ENCODE data around the gene NUP153.
"Not testable (repeated sequence)": the region's sequence is repeated elsewhere in the genome, so short reads cannot be mapped to it uniquely, and the experiment has no call there.

The NUP153 gene

DNA sequence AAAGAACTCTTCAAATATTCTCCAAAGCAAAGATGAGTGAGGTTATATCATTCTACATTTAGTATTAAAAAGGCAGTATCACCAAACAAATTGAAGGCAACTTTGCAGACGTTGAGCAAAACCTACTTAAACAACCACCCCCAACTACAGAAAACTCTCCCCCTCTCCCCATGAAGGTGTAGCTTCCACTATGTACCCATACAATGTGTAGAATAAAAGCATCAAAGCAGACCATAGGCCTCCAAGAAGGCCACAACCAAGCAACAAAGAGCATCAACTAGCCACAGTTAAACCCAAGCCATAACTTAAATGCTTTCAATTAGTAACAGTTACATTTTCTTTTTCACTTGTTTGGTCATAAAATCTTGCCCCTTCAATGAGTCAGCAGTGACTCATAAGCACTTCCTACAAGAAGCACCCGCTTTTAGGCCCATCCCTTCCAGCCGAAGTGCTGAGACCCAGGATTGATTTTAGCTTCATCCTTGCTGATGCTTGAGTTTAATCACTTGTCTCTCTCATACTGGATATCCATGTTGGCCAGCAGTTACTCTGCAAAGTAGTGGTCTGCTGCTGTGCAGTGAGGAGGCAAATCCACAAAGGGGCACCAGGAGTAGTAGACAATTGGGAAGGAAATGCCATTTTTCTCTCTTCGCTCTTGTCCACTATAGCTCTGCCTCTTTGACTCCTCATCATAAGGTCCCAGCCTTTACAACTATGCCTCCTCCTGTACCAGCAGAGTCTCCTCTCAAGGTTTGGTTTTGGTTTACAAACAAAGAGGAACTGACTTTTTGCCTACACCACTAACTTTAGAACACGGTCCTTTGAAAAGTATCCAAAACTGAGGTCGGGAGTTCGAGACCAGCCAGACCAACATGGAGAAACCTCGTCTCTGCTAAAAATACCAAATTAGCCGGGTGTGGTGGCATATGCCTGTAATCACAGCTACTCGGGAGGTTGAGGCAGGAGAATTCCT lies 8.4 kb upstream of the NUP153 start:
- no peak for DNase-seq

DNA sequence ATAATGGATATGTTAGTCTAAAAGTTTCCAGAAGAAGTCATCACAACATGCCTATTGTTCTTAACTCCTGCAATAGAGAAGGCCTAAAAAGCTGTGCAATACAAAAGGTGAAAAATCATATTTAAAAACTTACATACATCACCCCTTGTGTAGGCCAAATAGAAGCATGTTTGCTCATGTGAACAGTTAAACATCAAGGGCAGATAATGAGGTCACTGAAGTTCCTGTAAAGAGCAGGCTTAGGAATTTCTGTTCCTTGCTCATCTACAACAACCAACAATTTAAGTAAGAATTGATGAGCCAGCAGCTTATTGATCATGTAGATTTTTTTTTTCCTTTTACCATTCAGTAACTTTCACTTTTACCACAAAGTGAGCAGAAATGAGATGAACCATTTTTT lies 7.5 kb upstream of the NUP153 start:
- no peak for DNase-seq

GRCh38 chr6:17712576-17712975 lies 5.9 kb upstream of the NUP153 start:
- DNase-seq: no peak

DNA sequence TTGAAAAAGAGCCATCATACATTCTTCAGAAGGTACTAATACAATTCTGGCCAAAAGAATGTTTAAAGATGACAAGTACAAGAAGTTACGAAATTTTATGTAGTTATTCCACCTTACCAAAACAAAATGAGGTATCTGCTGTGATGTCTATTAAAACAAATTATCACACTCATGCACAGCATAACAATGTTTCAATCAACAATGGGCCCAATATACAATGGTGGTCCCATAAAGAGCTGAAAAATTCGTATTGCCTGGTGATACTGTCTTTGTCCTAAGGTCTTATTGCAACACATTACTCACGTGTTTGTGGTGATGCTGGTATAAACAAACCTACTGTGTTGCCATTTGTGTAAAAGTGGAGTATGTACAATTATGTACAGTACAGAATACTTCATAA lies 3.6 kb upstream of the NUP153 start:
- DNase-seq: no peak

- DNase-seq: no peak
Observed at GRCh38 chr6:17709476-17709875, 2.8 kb upstream of the NUP153 start.

DNA sequence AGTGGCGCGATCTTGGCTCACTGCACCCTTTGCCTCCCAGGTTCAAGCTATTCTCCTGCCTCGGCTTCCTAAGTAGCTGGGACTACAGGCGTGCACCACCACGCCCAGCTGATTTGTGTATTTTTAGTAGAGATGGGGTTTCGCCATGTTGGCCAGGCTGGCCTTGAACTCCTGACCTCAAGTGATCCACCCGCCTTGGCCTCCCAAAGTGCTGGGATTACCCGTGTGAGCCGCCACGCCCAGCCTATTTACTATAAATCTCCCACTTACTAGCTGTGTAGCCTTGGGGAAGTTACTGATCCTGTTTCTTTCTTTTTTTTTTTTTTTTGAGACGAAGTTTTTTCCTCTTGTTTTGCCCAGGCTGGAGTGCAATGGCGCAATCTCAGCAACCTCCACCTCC lies 1.3 kb upstream of the NUP153 start:
- DNase-seq: not testable (repeated sequence)

DNA sequence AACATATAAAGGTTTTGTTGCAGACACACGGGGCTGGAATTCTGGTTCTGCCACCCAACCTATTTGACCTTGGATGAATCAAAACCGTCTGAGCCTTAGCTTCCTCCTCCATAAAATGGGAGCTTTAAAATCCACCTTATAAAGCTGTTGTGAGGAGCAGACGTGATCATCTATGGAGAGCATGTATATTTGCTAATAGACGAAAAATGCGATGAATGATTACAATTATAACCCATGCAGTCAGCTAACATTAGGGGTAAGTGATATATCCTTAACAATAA lies 586 bp upstream of the NUP153 start:
- DNase-seq: no peak

DNA sequence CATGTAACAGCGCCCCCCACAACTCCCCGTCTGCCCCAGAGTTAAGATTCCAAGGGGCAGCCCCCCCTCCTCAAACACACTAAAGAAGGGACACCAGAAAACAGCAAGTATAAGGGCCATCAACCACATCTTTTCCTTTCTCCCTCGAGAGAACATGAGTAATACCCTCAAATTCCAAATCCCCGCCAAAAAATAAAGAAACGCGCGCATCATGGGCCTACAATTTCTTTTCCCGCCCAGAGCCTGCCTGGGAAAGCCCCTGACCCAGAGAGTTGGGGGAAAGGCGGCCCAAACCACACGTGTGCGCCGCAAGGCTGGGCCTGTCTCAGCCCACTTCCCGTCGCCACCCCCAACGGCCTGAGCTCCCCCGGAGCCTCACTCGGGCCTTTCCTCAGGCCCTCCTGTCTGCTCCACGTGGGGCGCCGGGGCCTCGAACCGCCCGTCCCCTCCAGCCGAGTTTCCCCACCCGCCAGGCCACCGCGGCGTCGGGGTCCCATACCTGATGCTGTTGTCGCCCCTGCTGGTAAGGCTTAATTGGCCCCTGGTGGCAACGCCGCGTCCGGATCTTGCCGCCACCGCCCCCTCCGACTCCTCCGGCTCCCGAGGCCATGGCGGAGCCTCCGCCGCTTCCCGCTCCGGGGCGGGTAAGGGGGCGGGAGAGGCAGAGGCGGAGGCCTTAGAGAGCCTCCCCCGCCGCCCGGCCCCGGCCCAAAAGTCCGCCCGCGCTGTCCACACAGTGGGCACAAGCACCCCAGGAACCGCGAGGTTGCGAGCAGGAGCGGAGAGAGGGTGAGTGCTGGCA lies 746 bp downstream of the NUP153 start:
- DNase-seq: no peak

DNA sequence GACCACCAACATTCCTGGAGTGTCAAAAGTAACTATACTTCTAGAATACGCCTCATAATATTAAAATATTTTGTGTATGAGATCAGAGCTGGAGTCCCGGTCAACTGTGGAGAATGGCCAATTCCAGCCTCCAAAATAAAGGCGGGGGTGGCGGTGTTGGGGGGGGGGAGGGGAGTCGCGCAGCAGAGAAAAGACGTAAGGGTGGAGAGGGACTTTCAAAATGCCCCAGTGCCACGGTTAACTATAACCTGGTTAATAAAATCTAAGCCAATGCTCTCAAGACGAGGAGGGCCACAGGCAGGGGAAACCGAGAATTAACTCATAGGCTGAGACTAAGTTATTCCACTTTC lies 1.3 kb downstream of the NUP153 start:
- no peak for DNase-seq

GRCh38 chr6:17703256-17703694 lies 3.5 kb downstream of the NUP153 start:
- no peak for DNase-seq

- no peak for DNase-seq
Observed at GRCh38 chr6:17700421-17701416, 6.0 kb downstream of the NUP153 start.

DNA sequence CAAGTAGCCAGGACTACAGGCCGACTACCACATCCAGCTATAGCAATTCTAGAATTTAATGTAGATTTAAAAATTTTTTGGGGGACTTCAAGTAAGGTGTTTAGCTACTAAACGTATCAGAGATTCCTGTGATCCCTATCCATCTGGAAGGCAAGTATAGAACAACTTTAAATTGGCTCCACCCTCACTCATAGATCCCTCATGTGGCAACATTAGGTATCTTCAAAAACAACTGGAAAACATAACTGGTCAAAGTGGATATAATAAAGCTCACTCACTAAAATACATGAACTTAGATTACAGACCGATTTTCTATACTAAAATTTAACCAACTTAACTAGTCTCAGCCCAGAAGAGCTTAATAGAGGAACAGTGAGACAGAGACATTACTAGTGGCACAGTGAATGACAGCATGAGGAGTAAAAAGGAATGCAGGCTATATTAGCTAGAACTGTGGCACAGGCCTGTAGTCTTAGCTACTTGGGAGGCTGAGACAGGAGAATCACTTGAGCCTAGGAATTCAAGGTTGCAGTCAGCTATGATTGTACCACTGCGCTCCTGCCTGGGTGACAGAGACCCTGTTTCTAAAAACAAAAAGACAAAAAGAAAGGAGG lies 14.7 kb downstream of the NUP153 start:
- no peak for DNase-seq

DNA sequence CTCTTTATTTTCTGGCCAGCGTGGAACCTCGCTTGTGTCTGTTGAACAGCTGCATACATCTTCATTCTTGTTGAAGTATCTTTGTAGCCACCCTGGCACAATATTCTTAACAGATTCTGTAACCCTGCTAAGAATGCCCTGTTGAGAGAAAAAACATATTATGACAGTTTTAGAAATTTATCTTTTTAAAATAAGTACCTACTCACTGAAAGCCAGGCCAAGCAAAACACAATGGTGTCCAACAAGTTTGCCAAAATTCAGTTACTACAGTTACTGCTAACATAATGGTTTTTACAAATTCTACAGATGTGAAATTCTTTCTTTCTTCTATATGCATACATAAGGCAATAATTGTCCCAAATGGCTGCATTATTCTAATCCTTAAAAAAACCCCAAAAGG lies 18.2 kb downstream of the NUP153 start:
- no peak for DNase-seq

DNA sequence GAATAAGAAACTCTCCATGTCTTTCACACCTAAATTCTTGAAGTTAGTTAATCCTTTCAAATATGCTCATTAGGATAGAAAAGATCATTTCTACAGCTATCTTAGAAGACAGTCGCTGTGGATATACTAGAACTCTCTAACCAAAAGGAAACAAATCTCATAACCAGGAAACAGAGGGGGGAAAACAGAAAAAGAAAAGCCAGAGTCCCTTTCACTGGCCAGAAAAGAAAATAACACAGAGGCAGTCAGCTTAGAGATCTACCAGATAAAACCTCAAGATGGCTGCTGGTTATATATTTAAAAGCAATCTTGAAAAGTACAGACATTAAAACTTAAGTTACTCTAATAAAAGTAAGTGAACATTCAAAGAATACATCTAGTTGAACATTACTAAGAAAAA lies 19.6 kb downstream of the NUP153 start:
- DNase-seq: no peak

GRCh38 chr6:17684134-17684533 lies 22.6 kb downstream of the NUP153 start:
- no peak for DNase-seq

DNA sequence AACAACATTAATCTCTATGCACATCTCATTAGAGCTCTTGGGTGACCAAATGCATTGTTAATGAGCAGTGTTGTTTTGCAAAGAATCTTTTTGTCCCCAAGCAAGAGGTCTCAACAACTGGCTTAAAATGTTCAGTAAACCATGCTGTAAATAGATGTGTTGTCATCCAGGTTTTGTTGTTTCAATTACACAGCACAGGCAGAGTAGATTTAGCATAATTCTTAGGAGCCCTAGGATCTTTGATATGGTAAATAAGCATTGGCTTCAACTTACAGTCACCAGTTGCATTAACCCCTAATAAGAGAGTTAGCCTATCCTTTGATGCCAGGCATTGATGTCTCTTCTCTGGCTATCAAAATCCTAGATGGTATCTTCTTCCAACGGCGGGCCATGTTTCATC lies 23.3 kb downstream of the NUP153 start:
- DNase-seq: no peak

- no peak for DNase-seq
Observed at GRCh38 chr6:17679726-17680125, 27.0 kb downstream of the NUP153 start.

- no peak for DNase-seq
Observed at GRCh38 chr6:17677602-17678001, 29.1 kb downstream of the NUP153 start.

- no peak for DNase-seq
Observed at GRCh38 chr6:17673543-17674254, 33.0 kb downstream of the NUP153 start.

- DNase-seq: no peak
Observed at GRCh38 chr6:17672064-17672718, 34.5 kb downstream of the NUP153 start.

DNA sequence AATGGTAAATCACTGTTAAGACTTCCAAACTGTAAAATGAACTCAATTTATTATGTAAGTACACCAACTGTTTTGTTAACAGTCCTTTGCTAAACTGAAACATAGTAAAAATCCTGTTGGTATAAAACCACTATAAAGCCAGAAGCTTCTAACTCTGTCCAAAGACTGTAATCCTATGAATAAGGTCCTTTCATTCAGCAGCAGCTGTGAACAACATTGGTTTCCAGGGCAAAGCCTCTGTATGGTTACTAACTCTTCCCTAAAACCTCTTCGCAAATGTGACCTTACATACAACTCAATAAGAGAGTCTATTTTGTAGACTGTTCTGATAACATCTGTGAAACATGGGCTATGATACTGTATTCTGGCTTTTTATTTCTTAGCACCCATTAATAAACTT lies 40.1 kb downstream of the NUP153 start:
- no peak for DNase-seq
